Islet of Langerhans (tissue), 1 donor: ENCODE data around the gene HS6ST2.
"Not testable (repeated sequence)": the region's sequence is repeated elsewhere in the genome, so short reads cannot be mapped to it uniquely, and the experiment has no call there.

ENCODE experiments used
- FAIRE-seq: peaks from one replicate; lab custom pipeline; 2011; peaks lifted over from hg19 to GRCh38; lab: Jason Lieb, UNC

Gene HS6ST2

DNA sequence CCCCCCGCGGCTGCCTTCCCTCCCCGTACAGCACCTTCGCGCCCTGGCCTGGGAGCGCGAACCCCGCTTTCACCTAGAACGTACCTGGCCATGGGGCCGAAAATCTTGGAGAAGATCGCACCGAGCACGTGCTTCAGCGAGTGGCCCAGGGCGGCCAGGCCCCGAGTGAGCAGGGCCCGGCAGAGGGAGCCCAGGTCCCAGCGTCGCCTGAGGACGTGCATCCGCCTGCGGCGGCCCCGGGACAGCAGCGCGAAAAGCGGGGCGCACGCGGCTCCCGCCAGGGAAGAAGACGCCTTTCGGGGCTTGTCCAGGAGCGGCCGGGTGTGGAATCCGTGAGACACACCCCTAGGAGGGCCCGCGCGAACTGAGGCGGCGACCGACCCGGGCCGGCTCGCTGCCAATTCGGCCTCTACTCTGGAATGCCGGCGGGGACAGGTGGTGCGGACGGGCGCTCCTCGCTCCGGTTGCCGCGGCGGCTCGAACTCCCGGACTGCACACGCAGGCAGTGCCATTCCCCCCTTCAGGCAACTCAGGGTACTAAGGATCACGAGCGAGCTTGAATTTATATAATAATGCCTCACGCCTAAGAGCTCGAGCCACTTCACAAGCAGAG, at the start of gene HS6ST2:
TSS of gene HS6ST2 (minus strand) at position 539 of the 613 bp plus-strand sequence.
- FAIRE-seq = no peak

DNA sequence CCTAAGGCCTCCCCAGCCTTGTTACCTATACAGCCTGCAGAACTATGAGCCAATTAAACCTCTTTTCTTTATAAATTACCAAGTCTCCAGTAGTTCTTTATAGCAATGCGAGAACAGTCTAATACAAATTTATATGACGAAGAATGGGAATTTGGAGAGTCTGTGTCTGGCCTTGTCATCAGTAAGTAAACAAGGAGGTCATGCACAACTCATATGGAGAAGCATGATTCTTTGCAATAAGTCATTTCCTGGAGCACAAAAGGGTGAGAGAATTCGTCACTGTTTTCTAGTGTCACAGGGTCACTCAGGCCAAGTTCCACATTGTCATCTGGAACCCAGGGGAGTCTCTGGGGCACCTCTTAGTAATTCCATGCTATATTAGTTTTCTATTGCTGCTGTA, 49.0 kb upstream of the HS6ST2 start:
- no peak for FAIRE-seq

- FAIRE-seq = no peak
Observed at GRCh38 chrX:133005616-133006015, 47.2 kb upstream of the HS6ST2 start.

GRCh38 chrX:133005042-133005441, 46.6 kb upstream of the HS6ST2 start:
- peak; percentile 88 for FAIRE-seq

DNA sequence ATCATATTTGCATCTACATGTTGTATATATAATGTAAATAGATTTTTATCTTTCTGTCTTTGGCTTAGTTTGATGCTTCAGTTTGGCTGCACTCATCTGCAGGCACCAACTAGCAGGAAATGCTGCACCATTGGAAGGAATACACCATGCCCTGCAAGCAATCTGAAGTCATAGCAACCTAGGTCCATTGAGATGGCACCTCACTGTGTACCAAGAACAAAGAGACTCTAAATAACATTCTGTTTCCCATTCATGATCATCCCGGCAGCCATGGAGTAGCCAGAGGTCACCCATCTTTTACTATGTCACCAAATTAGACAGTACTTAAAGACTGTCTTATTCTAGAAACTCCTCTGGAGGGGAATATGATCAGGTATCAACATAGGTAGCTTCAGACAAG, 40.8 kb upstream of the HS6ST2 start:
- no peak for FAIRE-seq

DNA sequence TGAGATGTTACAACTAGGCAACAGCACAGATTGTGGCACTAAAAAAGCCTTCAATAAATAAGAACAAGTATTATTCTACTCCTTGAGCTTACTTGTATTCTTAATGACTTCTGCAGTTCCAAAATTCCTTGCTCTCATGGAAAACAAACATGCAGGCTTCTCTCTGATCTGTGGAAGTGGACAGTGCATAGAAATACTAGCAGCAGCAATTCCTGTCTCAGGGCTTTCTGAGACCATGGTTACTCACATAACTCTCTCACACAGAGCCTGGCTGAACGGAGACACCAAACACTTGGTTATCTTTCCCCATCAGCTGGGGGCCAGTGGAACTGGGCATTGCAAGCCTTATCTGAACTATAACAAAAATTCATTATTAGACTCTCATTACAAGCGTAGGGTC, 32.4 kb upstream of the HS6ST2 start:
- FAIRE-seq = no peak

DNA sequence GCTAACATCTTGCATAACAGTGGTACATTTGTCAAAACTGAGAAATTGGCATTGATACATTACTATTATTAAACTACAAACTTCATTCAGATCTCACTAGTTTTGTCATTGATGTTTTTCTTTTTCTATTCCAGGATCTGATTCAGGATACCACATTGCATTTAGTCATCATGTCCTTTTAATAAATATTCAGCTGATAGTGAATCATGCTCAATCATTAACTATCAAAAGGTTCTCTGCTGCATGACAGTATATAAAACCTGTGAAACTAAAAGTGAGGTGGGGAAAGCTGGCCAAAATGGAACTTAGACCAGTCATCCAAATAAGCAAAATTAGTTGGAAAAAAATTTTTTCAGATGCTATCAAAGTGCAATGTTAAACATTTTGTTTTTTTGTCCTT, 28.1 kb upstream of the HS6ST2 start:
- peak; percentile 60 for FAIRE-seq

GRCh38 chrX:132984058-132984650, 25.7 kb upstream of the HS6ST2 start:
- FAIRE-seq = no peak

GRCh38 chrX:132983496-132983895, 25.1 kb upstream of the HS6ST2 start:
- FAIRE-seq = no peak

- FAIRE-seq = not testable (repeated sequence)
Observed at GRCh38 chrX:132980035-132980434, 21.6 kb upstream of the HS6ST2 start.

DNA sequence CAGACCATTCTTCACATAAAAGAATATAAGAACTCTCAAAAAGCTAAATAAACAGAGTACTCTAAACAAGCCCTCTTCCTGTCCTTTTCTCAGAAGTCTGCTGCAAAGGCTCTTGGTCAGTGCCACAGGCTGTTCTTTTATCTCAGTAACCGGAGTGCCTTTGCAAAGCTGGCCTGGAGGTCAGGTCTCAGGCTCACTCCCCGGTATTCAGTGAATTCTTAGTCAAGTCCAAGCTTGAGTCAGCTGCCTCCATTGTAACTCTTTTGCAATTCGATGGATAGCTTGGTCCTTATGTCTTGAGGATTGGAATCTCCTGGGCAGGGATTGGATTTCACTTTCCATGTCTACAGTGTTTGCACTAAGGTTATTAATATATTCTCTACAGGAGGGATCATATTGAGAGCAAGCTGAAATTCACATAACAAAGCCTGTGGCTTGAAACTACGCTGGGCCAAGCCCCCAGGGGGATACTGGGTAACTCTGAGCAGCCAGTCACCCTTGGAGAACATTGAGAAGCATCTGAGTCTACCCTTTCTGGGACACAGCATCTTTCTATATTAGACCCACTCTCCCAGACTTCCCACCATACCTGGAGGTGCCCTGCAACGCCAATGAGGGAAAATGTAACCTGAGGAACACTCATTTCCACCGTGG, 10.0 kb upstream of the HS6ST2 start:
- no peak for FAIRE-seq

DNA sequence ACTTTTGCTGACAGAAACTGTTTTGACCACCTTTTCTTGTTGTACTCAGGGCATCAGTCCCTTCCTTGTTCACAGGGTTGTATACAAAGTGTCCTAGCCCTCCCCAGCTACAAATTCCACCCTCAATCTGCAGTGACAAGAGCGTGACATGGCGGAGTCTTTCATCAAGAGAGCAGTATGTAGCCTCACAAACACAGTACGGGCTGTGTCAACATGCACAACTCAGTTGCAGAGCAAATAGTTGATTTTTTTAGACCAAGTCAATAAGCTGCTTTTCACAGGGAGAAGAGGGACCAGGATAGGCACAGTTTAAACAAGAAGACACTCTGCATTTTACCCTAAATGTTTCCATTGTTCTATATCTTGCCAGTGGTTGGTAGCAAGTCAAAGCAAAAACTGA, 8.6 kb upstream of the HS6ST2 start:
- FAIRE-seq = no peak

GRCh38 chrX:132965461-132965860, 7.0 kb upstream of the HS6ST2 start:
- FAIRE-seq = no peak

DNA sequence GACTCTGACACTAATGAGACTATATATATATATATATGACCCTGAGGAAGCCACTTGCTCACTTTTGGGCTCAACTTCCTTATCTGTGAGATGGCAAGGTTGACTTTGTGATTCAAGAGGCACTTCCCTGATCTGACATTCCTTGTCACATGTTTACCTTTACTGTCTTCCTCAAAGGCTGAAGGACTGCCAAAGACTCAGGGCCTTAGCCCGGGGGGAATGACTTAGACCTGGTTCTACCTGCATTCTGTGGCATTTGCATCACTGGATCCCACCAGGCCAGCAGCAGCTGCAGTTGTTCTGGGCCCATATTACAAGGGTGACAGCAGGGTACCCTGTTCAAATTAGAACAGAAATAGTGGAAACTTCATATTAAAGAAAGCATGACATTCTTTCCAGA, 3.1 kb upstream of the HS6ST2 start:
- no peak for FAIRE-seq

GRCh38 chrX:132957211-132958090, 978 bp downstream of the HS6ST2 start:
- no peak for FAIRE-seq

GRCh38 chrX:132956421-132957210, 1.8 kb downstream of the HS6ST2 start:
- FAIRE-seq = no peak

- no peak for FAIRE-seq
Observed at GRCh38 chrX:132955690-132956089, 2.7 kb downstream of the HS6ST2 start.

DNA sequence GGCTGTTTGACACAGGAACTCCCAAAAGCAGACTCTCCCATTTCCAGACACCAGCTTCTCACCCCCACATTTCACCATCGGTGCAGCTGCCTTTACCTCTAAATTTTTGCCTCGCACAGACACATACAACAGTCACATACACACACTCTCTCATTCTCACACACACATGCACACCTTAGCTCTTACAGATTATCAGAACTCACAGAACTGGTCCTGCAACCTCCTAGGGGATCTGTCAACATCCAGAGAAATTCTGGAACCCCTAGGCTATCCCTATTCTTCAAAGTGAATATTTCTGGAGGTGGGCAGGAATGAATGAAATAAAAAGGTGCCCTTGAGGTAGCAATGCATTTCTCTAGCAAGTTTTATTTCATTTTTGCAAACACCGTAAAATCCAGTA, 4.1 kb downstream of the HS6ST2 start:
- no peak for FAIRE-seq

DNA sequence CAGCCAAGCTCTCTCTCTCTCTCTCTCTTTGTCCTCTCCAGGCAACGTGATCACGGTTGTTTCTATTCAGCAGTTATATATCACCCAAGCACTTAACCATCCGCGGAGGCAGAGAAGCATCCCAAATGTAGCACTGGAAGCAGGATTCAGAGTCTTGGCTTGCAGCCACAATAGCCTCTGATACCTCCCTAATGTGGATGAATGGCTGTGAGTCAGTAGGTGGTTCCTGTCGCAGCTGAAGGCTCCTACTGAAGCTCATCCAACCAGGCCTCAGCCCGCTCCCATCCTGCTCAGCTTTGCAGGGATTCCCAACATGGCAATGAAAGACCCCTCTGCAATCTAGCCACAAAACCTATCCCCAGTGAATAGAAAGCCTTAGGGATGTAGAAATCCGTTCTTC, 5.1 kb downstream of the HS6ST2 start:
- no peak for FAIRE-seq

DNA sequence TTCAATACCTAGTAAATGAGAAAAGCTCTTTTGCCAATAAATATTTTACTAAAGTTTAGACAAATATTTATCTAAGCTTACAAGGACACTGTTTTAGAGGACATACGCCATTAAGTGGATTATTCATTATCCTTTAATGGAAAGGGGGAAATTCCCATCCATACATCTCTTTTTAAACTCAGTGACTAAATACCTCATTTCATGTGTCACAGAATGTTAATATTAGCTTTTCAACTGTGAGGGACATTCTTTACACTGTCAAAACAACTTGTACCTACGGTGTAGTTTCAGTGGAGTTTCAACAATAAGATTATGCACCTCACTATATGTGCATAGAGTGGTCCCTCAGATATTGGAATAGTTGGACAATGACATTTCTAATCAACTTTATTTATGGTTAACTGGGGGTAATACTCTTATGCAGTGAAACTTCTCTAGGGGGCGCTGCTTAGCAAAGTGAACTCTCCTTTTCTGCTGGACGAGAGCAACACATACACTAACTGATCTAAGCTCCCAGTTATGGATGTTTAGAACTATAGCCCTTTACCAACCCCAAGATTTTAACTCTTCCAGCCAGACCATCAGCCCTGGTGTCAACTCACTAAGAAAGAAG, 9.7 kb downstream of the HS6ST2 start:
- no peak for FAIRE-seq

- FAIRE-seq = not testable (repeated sequence)
Observed at GRCh38 chrX:132945055-132945599, 13.3 kb downstream of the HS6ST2 start.
